K562 treated with DMSO at 1 percent for 12 hours (cell line): ENCODE measurements around the gene OR1D2. TPM values are rescaled to one million over a fixed set of nuclear protein-coding genes. Genes with fewer than 3 reads are reported as not detected.

Source experiments
- total RNA-seq: library from RNA; unstranded; fragments of 300-600 nt; gene quantifications from 2 replicates; pipeline ENCODE4 v1.2.3, GENCODE V29; 2022; ENCODE audit not compliant: insufficient read depth

Gene OR1D2
- not detected in 2 replicates for total RNA-seq

GRCh38 chr17:3104322-3104721 is at the start of gene OR1D2:
Gene OR1D2, minus strand, starts transcription at chr17:3104422. Its CDS starts 11,426 bp downstream, at chr17:3092996.

GRCh38 chr17:3127451-3127850 is 23.2 kb upstream of the OR1D2 start, which contains the start of gene OR1G1:
Gene OR1G1, minus strand, starts transcription at chr17:3127551. Its CDS starts 0 bp downstream, at chr17:3127551.

GRCh38 chr17:3063507-3063906 is 40.7 kb downstream of the OR1D2 start, which contains the start of gene OR1D5:
Gene OR1D5, minus strand, starts transcription at chr17:3063607. Its CDS starts 0 bp downstream, at chr17:3063607.

Other genes with a start within 250 kb of the OR1D2 start
- gene OR1D5, start 40.8 kb downstream of the OR1D2 start, total RNA-seq = not detected in 2 replicates
- not detected in 2 replicates for gene OR1G1, start 23.1 kb upstream of the OR1D2 start, total RNA-seq
- not detected in 2 replicates for gene OR1A2, start 93.1 kb upstream of the OR1D2 start, total RNA-seq
- gene OR1A1, start 103.2 kb upstream of the OR1D2 start, total RNA-seq = not detected in 2 replicates
- gene OR3A1, start 193.9 kb upstream of the OR1D2 start, total RNA-seq = not detected in 2 replicates